Ramos (cell line): ENCODE results near the gene SIK3.

Experiments used
- in situ Hi-C: fragments of 300-500 bp; cut with MboI; formaldehyde crosslinking; loops from one replicate; pipeline ENCODE4 v1.14.3; 2022; ENCODE audit warnings: low sequenced_read_pairs; ENCODE audit not compliant: unreplicated experiment

The SIK3 gene

DNA sequence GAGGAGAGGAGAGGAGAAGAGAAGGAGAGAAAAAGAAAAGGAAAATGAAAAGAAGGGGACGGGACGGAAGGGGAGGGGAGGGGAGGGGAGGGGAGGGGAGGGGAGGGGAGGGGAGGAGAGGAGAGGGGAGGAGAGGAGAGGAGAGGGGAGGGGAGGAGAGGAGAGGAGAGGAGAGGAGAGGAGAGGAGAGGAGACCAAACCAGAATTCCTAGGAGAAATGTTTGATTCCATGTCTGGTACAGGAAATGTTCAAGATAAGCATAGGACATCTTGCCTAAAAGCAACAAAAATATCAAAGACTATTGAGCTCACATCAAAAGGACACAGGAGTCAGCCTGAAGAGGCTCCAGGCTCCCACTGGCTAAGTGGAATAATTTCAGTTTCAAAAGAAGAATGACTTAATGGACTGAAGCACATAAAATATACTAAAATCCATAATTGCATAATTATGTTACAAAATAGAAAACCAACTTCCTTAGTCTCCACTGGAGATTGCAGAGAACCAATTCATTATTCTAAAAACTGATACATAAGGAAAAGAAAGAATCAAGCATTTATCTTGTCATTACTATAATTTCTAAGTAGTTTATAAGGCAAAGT, 159.7 kb downstream of the SIK3 start:
- in situ Hi-C loops: no loop called here

DNA sequence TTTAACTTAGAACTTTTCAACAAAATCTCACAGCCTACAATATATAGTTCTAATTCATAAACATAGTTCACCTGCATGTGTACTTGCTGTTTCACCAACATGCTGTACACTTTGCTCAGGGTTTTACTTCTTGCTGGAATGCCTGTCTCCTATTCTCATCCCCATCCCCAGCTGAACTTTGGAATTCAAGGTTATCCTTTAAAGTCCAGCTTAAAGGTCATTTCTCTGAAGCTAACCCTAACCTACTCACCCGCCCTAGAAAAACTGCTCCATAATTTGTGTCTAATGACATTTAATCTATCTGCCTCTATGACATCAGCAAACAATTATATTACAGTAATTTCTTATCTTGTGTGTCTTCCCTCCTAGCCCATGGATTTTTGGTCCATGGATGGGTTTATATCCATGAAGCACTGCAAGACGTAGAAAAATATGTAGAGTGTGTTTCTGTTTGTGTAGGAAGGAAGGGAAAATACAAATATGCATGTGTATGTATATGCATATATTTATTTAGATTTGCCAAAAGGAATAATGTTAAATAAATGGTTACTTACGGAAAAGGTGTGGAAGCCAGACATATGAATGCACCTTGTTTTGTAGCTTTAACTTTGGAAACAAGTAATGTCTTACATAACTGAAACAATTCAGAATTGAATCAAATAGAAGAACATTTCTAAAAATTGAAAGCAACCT, 161.3 kb downstream of the SIK3 start:
- in situ Hi-C loops: no loop called here

DNA sequence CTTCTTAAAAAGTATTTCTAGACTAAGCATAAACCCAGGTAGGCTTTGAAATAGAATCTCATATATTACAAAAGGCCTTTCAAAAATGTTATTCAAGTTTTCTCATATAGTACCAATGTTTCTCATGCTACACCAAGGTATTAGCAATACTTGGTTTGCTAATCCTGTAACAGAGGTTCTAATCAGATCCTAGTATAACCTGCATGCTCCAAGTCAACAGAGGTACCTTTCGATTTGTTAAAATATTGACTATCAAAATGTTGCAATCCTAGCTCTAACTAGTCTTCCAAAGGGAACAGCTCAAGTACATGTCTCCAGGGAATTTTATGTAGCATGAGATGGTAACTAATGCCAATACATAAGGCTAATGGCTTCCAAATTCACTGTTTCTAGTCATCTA, 162.7 kb downstream of the SIK3 start:
- in situ Hi-C loops: no loop called here

DNA sequence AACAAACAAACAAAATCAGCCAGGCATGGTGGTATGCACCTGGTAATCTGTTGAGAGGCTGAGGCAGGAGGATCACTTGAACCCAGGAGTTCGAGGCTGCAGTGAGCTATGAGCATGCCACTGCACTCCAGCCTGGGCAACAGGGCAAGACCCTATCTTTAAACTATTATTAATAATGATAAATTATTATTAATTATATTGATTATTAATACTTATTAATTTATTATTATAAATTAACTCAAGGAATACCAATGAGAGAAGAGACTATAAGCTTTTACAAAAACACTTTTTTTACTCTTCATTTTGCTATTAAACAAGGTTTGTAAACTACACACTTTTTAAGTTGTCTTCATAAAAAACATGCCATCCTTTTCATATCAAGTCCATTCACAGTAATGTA, 163.1 kb downstream of the SIK3 start:
- in situ Hi-C loops: no loop called here

DNA sequence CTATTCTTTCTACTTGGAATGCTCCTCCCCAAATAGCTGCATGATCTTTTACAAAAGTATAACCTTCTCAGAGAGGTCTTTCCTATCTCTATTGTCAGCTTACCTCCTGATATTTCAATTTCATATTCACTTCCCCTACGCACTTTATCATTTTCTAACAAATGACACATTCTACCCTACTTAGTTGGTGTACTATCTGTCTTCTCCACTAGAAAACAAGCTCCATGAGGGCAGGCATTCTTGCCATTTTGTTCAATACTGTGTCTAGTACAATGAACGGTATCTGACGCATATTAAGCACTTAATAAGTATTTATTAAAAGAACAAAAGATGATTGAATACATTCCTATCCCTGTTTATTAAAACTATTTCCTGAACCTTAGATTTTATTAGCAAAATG, 164.3 kb downstream of the SIK3 start:
- in situ Hi-C loops: no loop called here

DNA sequence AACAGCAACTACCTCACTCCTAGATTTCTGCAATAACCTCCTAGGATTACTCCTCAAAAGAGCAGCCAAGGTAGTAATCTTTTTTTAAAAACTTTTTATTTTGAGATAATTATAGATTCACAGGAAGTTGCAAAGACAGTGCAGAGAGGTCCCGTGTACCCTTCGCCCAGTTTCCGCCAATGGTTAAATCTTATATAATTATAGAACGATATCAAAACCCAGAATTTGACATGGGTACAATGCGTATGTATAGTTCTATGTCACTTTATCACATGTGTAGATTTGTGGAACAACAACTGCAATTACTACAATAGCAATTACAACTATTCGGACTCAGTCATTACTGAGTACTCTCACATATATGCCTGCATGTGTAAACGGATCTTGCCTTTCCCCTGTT, 166.0 kb downstream of the SIK3 start:
- in situ Hi-C loops: no loop called here

DNA sequence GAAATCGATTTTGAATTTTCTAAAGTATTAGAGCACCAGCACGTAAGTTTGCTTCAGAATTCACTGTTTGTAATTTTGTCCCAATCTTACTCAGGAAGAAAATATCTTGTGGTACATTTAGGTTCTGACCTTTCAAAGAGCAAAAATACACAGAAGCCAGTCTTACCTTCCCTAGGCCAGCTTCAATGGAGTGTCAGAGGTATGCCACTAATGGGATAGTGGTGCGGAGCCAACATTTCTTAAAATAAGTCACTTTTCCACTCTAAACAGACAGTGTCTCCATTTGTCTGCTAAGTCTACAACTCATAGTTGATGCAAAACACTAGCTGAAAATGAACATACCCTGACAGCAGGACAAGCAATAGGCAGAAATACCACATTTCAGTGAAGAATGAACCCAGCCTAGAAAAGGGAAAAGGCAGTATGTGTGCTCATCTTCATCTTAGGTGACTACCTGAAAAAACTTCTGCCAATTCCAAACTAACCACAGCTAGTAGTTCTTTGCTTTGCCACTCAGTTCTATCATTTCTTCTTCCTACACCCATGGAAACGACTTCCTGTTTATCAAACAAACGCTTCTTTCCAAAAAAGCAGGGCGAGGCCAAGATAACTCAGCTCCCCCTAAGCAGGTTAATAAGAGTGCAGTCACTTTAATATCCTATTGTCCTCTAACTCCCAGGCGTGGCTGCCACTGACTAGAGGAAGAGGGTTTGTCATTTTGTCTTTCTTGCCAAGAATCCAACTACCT, 166.8 kb downstream of the SIK3 start:
- in situ Hi-C loops: no loop called here

DNA sequence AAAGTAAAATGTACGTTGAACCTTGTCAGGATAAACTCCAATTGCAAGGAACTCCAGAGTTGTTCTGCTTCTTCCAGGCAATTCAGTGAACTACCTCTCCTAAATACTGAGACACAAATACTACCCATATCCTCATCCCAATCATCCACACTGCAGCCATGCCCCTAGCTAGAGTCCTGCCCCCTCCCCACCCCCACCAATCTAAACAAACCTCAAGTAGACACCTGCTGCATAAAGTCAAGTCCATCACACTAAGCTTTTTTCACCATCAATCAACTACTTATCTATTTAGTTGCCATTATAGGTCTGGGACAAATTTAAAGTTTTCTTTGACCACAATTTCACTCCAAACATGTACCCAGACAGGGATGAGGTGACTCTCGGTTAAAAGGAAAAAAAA, 167.6 kb downstream of the SIK3 start:
- in situ Hi-C loops: no loop called here

DNA sequence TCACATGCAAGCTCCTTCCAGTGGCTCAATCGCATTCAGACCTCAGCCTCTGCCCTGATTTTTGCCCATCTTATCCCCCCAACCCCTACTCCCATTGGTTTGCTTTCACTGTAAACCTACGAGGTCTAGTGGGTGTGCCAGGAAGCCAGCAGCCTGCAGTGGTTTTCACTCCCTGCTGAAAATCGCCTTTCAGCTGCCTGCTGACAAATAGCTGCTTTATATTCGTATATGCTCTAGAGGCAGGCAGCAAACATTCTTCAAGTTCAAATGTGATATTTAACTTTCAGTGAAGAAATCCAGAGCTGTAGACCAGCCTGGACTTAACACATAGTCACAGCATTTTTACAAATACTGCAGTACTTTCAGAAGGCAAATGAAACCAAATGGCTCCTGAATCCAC, 168.1 kb downstream of the SIK3 start:
- in situ Hi-C loops: no loop called here

DNA sequence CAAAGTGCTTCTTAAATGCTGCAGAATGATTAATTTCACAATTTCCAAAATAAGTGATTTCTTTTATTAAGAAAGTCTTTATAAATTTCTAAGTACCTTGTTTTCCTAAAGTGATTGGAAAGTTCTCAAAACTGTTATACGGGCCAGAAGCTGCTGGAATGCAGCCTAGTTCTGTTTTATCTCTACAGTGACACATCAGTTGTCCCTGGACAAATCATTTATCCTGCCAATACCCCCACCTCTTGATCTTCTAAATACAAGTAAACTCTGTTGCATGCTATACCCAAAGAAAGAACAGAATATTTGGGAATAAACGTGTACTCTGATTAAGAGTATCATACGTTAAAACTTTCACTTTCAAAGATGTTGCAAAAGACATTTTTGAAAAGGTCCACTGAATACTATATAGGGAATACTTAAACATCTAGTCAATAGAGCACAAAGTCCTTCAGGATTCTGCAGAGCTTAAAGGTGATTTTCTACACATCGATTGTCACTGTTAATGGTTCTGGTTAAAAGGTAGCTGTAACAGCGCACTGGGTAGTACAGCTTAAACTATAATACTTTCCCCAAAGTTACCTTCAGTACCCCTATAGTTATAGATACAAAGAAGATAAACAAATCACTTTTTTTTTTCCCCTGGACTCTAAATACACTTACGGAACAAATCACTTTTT, 168.7 kb downstream of the SIK3 start:
- in situ Hi-C loops: no loop called here

DNA sequence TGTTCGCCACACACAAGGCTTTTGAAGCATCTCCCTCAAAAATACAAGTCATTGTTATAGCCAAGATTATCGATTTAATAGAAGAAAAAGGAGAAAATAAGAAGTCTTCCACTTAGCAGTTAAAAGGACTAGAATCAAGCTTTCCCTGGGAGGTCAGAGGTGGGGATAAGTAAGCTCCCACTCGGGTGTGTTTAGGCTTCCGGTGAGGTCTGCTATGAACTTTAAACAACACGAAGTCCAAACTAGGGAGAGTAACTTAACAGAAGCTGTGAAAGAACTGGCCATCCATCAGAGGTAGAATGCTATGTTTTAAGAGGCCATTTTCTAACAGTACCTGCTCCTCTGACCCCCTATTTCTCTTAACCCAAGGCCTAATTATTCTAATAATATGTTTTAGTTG, 169.4 kb downstream of the SIK3 start:
- in situ Hi-C loops: no loop called here

DNA sequence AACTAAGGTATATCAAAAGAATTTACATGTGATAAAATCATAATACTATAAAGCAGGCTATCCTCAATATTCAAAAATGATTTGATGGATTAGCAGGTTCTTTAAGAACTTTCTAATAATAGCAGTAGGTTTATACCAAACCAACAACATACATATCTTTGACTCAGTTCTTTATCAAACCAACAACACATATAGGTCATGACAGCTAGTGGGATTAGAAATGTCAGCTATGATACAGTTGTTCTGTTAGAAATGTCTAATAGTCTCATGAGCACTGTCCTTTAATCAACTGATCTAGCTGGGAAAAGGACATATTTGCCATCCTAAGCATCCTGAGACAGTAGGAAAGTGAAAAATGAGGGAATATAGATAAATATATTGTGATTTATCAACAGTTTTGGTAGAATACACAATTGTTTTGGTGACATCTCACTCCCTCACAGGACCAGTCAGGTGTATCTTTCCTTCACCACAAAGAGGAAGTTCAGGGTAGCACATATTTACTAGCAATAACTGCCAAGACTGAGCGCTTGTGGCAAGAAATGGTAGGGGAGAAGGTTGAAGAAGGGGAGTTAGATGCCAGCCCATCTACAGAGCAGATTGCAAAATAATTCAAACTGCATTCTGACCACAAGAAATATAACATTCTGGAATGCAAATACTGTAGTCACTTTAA, 170.0 kb downstream of the SIK3 start:
- in situ Hi-C loops: no loop called here

DNA sequence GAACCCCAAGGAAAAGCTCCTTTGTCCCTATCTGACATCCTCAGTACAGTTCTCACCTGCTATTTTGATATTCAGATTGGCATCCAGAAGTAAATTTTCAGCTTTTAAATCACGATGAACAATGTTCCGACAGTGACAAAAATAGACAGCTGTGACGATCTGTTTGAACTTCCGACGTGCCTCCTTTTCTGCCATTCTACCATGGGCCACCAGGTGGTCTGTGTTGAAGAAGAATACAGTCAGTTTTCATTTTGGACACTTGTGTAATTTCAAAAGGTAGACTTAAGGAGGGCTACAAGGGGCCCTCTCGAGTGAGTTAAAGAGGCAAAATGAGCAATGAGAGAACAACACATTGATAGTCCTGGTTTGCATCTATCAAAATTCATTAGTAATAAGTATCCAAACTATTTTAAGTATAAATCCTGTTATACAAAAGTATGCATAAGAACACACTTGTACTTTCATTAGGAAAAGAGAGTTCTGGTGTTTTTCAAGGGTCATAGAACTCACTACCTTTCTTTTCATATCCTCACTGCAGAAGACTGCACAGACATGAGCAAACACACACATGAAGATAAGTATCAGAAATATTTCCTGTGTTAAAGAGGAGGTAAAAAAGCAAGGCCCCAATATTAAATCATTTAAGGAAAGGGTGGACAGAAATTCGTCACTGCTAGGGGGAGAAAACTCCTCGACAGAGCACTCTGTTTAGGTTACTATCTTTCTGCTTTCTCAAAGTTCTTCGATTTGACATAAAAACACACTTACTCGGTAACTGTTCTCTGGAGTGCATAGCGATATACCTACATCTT, 170.9 kb downstream of the SIK3 start:
- in situ Hi-C loops: no loop called here

DNA sequence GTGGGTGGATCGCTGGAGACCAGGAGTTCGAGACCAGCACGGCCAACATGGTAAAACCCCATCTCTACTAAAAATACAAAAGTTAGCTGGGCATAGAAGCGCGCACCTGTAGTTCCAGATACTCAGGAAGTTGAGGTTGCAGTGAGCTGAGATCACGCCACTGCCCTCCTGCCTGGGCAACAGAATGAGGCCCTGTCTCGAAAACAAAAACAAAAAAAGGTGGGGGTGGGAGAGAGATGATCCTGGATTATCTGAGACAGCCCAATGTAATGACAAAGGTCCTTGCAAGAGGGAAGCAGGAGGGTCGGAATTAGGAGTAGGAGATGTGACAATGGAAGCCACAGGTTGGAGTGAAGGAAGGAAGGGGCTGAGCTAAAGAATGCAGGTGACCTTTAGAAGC, 173.2 kb downstream of the SIK3 start:
- in situ Hi-C loops: no loop called here

DNA sequence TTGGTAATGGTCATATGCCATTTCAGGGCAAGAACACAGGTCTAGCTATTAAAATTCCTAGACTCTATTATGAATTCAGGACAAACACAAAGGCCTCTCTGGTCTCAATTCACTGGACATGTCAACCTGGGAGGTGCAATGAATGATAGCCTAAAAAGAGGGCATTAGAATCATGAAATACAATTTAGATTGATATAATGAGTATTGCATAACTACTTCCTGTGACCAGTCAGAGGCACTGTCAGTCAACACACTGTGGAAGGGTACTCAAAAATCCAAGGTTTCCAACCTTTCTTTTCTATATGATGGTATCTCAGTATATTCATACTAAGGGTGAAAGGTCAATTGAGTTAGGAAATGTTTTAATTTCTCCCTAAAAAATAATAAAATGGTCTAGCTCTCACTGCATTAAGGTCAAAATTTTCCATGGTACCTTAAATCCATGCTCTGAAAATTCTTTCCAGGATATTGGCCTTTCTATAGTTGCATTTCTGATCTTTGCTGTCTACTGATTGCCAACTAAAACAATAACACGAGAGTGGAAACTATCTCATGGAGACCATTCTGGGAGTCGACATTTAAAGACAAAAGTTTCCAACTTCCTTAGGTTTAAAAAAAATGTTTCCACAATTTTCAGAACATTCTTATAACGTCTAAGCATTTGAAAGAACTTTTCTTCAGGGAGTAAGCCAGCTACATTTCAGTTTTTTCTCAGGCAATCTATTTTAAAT, 179.1 kb downstream of the SIK3 start:
- in situ Hi-C loops: no loop called here

DNA sequence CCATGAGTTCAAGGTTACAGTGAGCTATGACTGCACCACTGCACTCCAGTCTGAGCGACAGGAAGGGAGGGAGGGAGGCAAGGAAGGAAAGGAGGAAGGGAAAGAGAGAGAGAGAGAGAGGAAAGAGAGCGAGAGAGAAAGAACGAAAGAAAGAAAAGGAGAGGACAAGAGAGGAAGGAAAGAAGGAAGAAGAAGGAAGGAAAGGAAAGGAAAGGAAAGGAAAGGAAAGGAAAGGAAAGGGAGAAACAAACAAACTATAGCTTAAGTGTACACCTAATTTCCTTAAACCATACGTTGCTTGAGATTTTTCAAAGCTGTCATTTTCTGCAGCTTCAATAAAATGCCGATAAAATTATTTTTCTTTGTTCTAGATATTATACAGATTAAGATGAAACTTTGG, 180.6 kb downstream of the SIK3 start:
- in situ Hi-C loops: no loop called here

DNA sequence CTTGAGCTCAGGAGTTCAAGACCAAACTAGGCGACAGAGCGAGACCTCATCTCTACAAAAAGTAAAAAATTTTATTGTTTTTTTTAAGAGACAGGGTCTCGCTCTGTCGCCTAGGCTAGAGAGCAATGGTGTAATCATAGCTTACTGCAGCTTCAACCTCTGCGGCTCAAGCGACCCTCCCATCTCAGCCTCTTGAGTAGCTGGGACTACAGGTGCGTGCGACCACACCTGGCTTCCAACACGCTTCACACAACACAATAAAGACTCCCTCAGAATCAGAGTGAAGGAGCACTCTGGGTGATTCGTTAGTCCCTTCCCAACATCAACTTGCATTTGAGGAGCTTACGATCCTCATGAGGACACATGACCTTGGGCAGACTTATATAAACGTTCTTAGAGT, 181.3 kb downstream of the SIK3 start:
- in situ Hi-C loops: no loop called here

DNA sequence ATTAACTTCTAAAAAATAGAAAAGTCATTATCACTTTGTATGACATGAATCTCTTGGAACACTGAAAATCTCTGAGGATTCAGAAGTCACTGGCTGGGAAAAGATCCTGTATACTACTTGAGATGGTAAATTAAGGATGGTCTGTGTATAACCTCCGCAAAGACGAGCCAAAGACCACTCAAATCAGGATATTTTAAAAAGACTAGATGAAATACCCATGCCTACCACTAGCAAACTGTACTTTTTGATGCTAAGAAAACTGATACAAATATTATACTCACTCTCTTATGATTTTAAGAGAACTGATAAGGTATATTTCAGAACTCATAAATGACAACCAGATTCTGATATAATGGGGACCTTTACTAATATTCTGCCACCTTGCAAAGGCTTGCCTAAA, 182.2 kb downstream of the SIK3 start:
- in situ Hi-C loops: no loop called here

DNA sequence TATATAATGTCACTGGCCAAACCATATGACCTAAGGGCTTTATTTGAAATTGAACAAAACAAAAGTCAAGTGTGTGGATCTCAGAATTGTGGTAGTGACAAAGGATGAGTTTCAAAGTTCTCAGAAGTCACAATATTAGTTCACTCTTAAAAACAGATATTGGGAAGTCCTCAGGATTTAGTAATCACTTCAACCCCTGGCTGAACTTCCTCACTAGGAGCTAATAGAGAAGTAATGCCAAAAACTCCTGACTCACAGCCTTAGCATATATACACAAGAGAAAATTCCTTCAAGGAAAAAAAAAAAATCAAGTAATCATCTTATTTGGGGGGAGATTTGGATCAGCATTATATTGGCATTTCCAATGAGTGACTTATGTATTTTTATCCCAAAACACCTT, 185.2 kb downstream of the SIK3 start:
- in situ Hi-C loops: no loop called here
